Naive thymus-derived CD8-positive, alpha-beta T cell (primary cell): ENCODE data around the gene BIN1. TPM values are rescaled to one million over a fixed set of nuclear protein-coding genes. Genes with fewer than 3 reads are reported as not detected.

Experiments used
- ATAC-seq, 2 donors: fragments of 150-1000 bp; cut with Tn5 transposase in 1 of 2; sonication (Bioruptor Pico), chemical (Tn5 transposase) in 1 of 2; 1 replicate in 1 of 2; 2 replicates in 1 of 2; pipeline ENCODE4 v1.10.0; 2021; ENCODE audit warnings: mild to moderate bottlenecking in 2 of 2, moderate library complexity in 2 of 2
- POLR2A ChIA-PET: fragments of 350-600 bp; sonication (Branson Sonifier 250); formaldehyde crosslinking; loops from one replicate; lab custom pipeline; 2021; ENCODE audit warnings: antibody characterized with exemption; lab: Charles Lee
- DNase-seq, 10 donors: peaks; one replicate each; pipeline versions ENCODE4 v3.0.0 to v3.0.0-alpha.2; 2020 to 2022
- H3K27ac Mint-ChIP-seq, 10 donors: one replicate each; pipeline ENCODE4 v1.8.0; 2020 to 2022; ENCODE audit warnings: mild to moderate bottlenecking in 10 of 10, mixed read lengths in 10 of 10, moderate library complexity in 4 of 10, inconsistent platforms in 1 of 10
- H3K27me3 Mint-ChIP-seq, 5 donors: one replicate each; pipeline ENCODE4 v1.8.0; 2021 to 2022; ENCODE audit warnings: mixed read lengths in 5 of 5
- H3K36me3 Mint-ChIP-seq, 3 donors: one replicate each; pipeline ENCODE4 v1.8.0; 2020 to 2022; ENCODE audit warnings: mixed read lengths in 3 of 3, mild to moderate bottlenecking in 2 of 3, inconsistent platforms in 1 of 3
- H3K4me1 Mint-ChIP-seq, 4 donors: one replicate each; pipeline ENCODE4 v1.8.0; 2021 to 2022; ENCODE audit warnings: mixed read lengths in 4 of 4
- H3K4me3 Mint-ChIP-seq, 10 donors: one replicate each; pipeline ENCODE4 v1.8.0; 2020 to 2022; ENCODE audit warnings: mild to moderate bottlenecking in 10 of 10, mixed read lengths in 10 of 10, moderate library complexity in 6 of 10, inconsistent platforms in 1 of 10
- H3K9me3 Mint-ChIP-seq, 9 donors: one replicate each; pipeline ENCODE4 v1.8.0; 2020 to 2022; ENCODE audit warnings: mixed read lengths in 9 of 9, mild to moderate bottlenecking in 3 of 9, inconsistent platforms in 1 of 9, moderate library complexity in 1 of 9
- polyA plus RNA-seq, 3 donors: library from polyadenylated mRNA; unstranded; fragments of 300-500 nt; fragmentation: Illumina TruSeq; gene quantifications; one replicate each; pipeline ENCODE4 v1.2.3, GENCODE V29; 2021
- total RNA-seq, 8 experiments: library from RNA in 2 of 8; stranded (reverse) in 2 of 8; gene quantifications; one replicate each; pipeline ENCODE4 v1.2.3 and lab custom pipeline; 2021 to 2026

Gene BIN1
- total and polyA plus RNA-seq, 5 experiments from 2014 or later = 130 to 189 (median 156) TPM

DNA sequence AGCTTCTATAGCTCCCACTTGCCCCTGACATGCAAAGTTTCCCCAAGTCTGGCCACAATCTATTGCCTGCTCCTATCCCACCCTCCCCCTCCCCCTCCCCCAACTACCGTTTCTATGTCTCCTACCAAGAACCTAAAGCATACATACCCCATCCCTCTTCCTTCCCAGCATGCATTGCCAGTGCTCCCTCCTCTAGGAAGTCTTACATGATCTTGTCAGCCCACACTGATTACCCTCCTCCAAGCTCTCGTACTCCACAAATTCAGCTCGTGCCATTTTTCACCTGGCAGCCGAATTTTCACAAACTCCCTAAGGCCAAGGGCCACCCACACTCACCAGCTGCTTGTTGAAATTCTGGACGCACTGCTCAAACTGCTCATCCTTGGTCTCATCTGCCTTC is 30.7 kb downstream of the BIN1 start:
- Mint-ChIP-seq H3K27me3 (no peaks in the 10 kb centered on the region), H3K27ac (peak overlapping the region; percentile 56 to 99 (median 90)), H3K9me3 (no peaks in the 10 kb centered on the region), H3K4me1 (peaks cover 41 to 90% (median 67%) of the 10 kb centered on the region in 4 donors), H3K4me3 (peak overlapping the region in 3 of 10 donors; percentile 22 to 93 (median 36)), H3K36me3 (peaks cover 0 to 34% (median 0%) of the 10 kb centered on the region in 3 donors)
- POLR2A ChIA-PET = interaction anchor here (0.8 to 1.5 kb wide), 2 partner anchors 12 to 31 kb away, joined by 3 read pairs; partner anchors contain the start of gene BIN1
- DNase-seq = no peak
- no peak for ATAC-seq

DNA sequence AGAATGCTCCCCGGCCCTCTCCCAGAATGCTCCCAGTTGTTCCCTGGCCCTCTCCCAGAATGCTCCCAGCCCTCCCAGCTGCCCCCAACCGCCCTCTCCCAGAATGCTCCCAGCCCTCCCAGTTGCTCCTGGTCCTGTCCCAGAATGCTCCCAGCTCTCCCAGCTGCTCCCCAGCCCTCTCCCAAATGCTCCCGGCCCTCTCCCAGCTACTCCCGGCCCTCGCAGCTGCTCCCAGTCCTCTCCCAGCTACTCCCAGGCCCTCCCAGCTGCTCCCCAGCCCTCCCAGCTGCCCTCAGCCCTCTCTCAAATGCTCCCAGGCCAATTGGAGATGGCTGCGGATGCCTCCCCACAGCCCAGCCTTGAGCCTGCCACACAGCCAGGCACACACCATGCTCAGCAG is 31.1 kb downstream of the BIN1 start:
- Mint-ChIP-seq H3K27ac (peak overlapping the region; percentile 56 to 99 (median 88)), H3K27me3 (no peaks in the 10 kb centered on the region), H3K36me3 (peaks cover 0 to 38% (median 0%) of the 10 kb centered on the region in 3 donors), H3K4me3 (peak overlapping the region in 2 of 10 donors; percentile 19 to 29), H3K4me1 (peaks cover 44 to 90% (median 69%) of the 10 kb centered on the region in 4 donors), H3K9me3 (no peaks in the 10 kb centered on the region)
- no peak for DNase-seq
- ATAC-seq = no peak
- POLR2A ChIA-PET = interaction anchor here (0.8 to 1.5 kb wide), 2 partner anchors 12 to 31 kb away, joined by 3 read pairs; partner anchors contain the start of gene BIN1

DNA sequence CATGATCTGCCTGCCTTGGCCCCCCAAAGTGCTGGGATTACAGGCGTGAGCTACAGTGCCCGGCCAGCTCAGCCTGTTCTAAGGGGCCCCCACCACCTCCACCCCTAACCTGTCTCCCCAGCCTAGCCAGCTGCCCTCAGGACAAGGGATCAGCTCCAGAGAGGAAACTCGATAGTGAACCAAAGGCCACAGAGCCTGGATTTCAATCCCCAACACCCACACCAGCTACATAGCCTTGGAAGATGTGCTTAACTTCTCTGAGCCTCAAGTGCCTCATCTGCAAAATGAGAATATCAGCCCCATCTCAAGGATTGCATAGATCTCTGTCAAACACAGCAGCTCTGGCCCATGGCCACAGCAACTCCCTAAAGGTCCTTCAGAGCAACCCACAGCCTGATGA is 32.0 kb downstream of the BIN1 start:
- Mint-ChIP-seq H3K4me3 (peak overlapping the region in 1 of 10 donors; percentile 34), H3K9me3 (no peaks in the 10 kb centered on the region), H3K36me3 (peaks cover 0 to 47% (median 0%) of the 10 kb centered on the region in 3 donors), H3K4me1 (peaks cover 46 to 90% (median 68%) of the 10 kb centered on the region in 4 donors), H3K27ac (peak overlapping the region; percentile 74 to 96 (median 85)), H3K27me3 (no peaks in the 10 kb centered on the region)
- ATAC-seq (no peak), DNase-seq (no peak)
- POLR2A ChIA-PET = interaction anchor here (1.1 kb wide), 1 partner anchor 9 kb away, joined by 3 read pairs; no protein-coding TSS in a partner anchor

DNA sequence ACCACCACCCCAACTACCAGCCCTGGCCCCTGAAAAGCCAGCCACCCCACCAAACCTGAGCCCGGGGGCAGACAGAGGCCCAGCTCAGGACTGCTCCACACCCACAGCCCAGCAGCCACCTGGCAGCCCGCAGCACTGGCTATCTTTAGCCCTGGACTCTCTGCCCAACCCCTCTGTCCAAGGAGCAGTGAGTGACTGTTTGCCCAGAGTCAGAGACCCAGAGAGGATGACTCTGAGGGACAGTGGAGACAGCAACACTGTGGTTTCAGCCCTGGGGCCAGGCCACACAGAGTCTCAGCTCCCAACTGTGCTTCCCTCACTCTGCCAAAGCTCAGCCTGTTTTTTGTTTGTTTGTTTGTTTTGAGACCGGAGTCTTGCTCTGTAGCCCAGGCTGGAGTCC is 32.6 kb downstream of the BIN1 start:
- no peak for DNase-seq
- H3K4me1 Mint-ChIP-seq = peaks cover 46 to 86% (median 65%) of the 10 kb centered on the region in 4 donors
- no peaks in the 10 kb centered on the region for H3K27me3 Mint-ChIP-seq
- no peak overlapping the region for H3K4me3 Mint-ChIP-seq
- H3K9me3 Mint-ChIP-seq = no peaks in the 10 kb centered on the region
- H3K27ac Mint-ChIP-seq = peak overlapping the region; percentile 75 to 96 (median 89)
- POLR2A ChIA-PET = interaction anchor here (0.6 to 1.1 kb wide), 2 partner anchors 10 to 13 kb away, joined by 3 read pairs; no protein-coding TSS in a partner anchor
- H3K36me3 Mint-ChIP-seq = peaks cover 0 to 52% (median 0%) of the 10 kb centered on the region in 3 donors
- ATAC-seq = no peak

DNA sequence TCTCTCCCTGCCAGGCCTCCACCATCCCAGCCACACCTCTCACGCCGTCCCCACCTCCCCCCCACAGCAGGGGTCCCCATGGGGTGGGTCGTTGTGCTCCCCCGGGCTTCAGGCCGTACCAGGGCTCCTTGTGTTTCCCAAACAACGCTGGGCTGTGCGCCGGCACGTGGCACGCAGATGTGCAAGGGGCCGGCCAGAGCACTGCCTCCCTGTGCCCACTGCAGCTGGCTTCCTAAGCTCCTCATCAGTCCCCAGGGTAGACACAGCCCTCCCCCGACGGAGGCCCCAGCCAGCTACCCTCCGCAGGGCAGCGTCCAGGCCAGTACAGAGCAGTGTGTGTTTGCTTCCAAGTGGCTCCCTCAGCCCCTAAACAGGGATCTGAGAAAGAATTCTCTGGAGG is 34.0 kb downstream of the BIN1 start:
- H3K4me3 Mint-ChIP-seq = peak overlapping the region in 1 of 10 donors; percentile 14
- H3K9me3 Mint-ChIP-seq = no peaks in the 10 kb centered on the region
- POLR2A ChIA-PET = interaction anchor here (0.6 to 1.4 kb wide), 2 partner anchors 12 to 17 kb away, joined by 3 to 4 read pairs; no protein-coding TSS in a partner anchor
- H3K27ac Mint-ChIP-seq = peak overlapping the region in 8 of 10 donors; percentile 25 to 96 (median 61)
- no peak for DNase-seq
- ATAC-seq = no peak
- no peaks in the 10 kb centered on the region for H3K27me3 Mint-ChIP-seq
- peaks cover 0 to 62% (median 0%) of the 10 kb centered on the region in 3 donors for H3K36me3 Mint-ChIP-seq
- H3K4me1 Mint-ChIP-seq = peaks cover 40 to 76% (median 57%) of the 10 kb centered on the region in 4 donors

DNA sequence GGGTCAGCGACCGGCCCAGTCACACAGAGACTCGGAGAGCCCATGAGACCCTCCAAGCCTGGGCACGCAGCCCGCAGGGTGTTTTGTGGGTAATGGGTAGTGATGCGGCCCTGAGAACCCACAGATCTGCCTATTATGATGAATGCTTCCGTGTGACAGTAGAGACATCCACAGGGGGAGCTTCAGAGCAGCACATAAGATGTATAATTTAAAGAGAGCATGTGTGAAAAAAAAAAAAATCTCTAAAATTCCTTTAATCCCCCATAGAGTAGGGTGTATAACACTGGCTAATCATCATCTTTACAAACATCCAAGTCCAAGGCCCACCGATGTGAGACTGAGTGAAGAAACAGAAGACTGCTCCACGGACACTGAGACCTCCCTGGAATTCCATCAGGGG is 34.6 kb downstream of the BIN1 start:
- H3K27ac Mint-ChIP-seq = peak overlapping the region in 9 of 10 donors; percentile 47 to 83 (median 69)
- no peaks in the 10 kb centered on the region for H3K27me3 Mint-ChIP-seq
- no peak overlapping the region for H3K4me3 Mint-ChIP-seq
- peaks cover 0 to 68% (median 0%) of the 10 kb centered on the region in 3 donors for H3K36me3 Mint-ChIP-seq
- POLR2A ChIA-PET = interaction anchor here (2.7 kb wide), 1 partner anchor 9 kb away, joined by 13 read pairs; no protein-coding TSS in a partner anchor
- no peak for ATAC-seq
- no peak for DNase-seq
- no peaks in the 10 kb centered on the region for H3K9me3 Mint-ChIP-seq
- H3K4me1 Mint-ChIP-seq = peaks cover 39 to 75% (median 57%) of the 10 kb centered on the region in 4 donors

DNA sequence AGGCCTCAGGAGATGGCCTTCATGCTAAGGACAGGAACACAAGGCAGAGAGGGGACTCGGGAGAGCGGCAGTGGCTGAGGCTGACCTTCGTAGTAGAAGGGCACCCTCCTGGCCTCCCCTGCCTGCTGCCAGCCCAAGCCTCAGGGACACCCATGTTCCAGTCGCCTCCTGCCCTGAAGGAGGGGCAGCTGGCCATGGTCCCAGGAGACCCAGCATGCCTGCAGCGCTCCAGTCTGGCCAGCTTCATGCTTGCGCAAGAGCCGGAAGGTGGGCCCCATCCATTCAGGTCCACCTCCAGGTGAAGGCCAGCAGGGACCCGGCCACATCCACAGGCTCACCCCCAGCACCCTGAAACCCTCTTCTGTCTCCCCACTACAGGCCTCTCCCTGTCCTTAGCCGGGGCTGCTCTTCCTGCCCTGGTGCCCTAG is 35.0 kb downstream of the BIN1 start:
- ATAC-seq = no peak
- Mint-ChIP-seq H3K27ac (peak overlapping the region in 7 of 10 donors; percentile 49 to 83 (median 65)), H3K4me3 (no peak overlapping the region), H3K9me3 (no peaks in the 10 kb centered on the region), H3K36me3 (peaks cover 0 to 70% (median 0%) of the 10 kb centered on the region in 3 donors), H3K4me1 (peaks cover 36 to 70% (median 53%) of the 10 kb centered on the region in 4 donors), H3K27me3 (no peaks in the 10 kb centered on the region)
- no peak for DNase-seq
- POLR2A ChIA-PET = interaction anchor here (1.0 to 2.7 kb wide), 2 partner anchors 8 to 10 kb away, joined by 3 to 13 read pairs; no protein-coding TSS in a partner anchor

DNA sequence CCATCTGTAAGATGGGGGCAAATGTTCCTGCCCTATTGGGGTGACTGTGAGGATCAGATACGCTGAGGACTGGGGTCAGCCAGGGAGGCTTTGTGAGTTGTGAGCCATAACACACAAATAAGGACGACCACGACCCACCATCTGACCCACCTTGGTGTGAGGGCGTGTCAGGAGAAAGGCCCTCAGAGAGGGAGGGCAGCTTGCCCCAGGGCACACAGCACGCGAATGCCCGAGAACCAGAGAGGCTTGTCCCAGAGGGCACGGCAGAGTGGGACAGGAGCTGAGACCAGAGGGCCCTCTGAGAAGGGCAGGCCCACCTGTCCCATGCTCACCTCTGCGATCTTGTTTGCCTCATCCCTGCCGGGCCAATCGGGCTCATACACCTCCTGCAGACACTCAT is 36.7 kb downstream of the BIN1 start:
- POLR2A ChIA-PET = interaction anchor here (0.7 to 2.7 kb wide), 4 partner anchors 10 to 37 kb away, joined by 3 to 13 read pairs (median 5); partner anchors contain the start of gene BIN1
- DNase-seq (no peak), ATAC-seq (no peak)
- H3K4me3 Mint-ChIP-seq = no peak overlapping the region
- no peaks in the 10 kb centered on the region for H3K27me3 Mint-ChIP-seq
- peaks cover 0 to 72% (median 3%) of the 10 kb centered on the region in 3 donors for H3K36me3 Mint-ChIP-seq
- H3K9me3 Mint-ChIP-seq = no peaks in the 10 kb centered on the region
- peaks cover 34 to 63% (median 48%) of the 10 kb centered on the region in 4 donors for H3K4me1 Mint-ChIP-seq
- H3K27ac Mint-ChIP-seq = peak overlapping the region in 8 of 10 donors; percentile 34 to 83 (median 75)

DNA sequence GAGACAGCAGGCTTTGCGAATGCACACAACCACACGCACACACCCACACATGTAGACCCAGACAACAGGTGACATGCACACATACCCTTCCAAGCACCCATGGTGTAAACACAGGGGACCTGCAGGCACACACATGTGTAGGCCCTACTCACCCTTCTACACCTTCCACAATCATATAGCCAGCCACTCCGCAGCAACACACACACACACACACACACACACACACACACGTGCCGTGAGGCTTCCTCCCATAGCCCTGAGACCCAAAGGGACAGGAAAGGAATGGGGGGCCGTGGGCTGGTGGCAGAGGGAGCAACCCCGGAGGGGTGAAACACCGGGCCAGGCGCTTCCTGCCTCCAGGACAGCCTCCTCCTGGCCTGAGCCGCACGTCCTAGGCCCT is 37.4 kb downstream of the BIN1 start:
- Mint-ChIP-seq H3K4me1 (peaks cover 34 to 56% (median 45%) of the 10 kb centered on the region in 4 donors), H3K36me3 (peaks cover 0 to 67% (median 3%) of the 10 kb centered on the region in 3 donors), H3K9me3 (no peaks in the 10 kb centered on the region), H3K4me3 (no peak overlapping the region), H3K27ac (peak overlapping the region in 8 of 10 donors; percentile 23 to 88 (median 62)), H3K27me3 (no peaks in the 10 kb centered on the region)
- POLR2A ChIA-PET = interaction anchor here (2.5 to 2.7 kb wide), 3 partner anchors 11 to 37 kb away, joined by 6 to 19 read pairs (median 8); no protein-coding TSS in a partner anchor
- ATAC-seq (peak; percentile 19 to 26), DNase-seq (no peak)

DNA sequence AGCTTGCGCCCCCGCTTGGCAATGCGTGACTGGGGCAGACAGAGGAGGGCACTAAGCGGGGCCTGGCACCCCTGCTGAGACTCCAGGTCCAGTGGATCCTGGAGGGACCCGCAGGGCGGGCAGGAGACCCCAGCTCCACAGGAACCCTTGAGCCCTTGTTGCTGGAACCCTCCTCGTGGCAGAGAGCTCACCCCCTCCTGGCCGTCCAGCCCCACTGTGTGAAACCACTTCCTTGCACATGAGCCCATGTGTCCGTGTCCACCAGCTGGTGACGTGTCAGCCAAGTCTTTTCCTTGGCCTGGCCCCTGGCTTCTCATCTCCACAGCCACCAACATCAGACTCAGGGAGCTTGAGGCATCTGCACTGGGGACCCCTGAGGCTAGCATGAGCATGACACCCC is 38.0 kb downstream of the BIN1 start:
- ATAC-seq = no peak
- Mint-ChIP-seq H3K4me3 (no peak overlapping the region), H3K9me3 (no peaks in the 10 kb centered on the region), H3K36me3 (peaks cover 0 to 64% (median 3%) of the 10 kb centered on the region in 3 donors), H3K4me1 (peaks cover 32 to 51% (median 43%) of the 10 kb centered on the region in 4 donors), H3K27me3 (no peaks in the 10 kb centered on the region), H3K27ac (peak overlapping the region in 8 of 10 donors; percentile 25 to 88 (median 62))
- DNase-seq = no peak
- POLR2A ChIA-PET = interaction anchor here (2.5 to 2.7 kb wide), 3 partner anchors 12 to 37 kb away, joined by 6 to 19 read pairs (median 8); no protein-coding TSS in a partner anchor

DNA sequence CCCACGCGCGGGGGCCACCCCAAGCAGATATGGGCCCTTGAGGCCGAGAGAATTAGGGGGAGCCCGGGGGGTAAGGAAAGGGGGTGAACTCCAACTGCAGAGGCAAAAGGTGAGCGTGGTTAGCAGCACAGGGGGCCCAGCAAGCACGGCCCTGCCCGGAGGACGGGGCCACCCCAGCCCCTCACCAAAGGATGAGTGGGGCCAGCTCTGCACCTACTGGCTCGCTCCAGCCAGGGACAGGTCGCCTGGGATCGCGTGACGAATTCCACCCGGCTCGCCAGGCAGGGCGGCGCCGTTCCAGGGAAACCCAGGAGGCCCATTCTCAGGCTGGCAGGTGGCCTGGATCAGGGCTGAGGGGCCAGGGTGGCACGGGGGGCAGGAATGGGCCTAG is 38.6 kb downstream of the BIN1 start:
- H3K36me3 Mint-ChIP-seq = peaks cover 0 to 66% (median 3%) of the 10 kb centered on the region in 3 donors
- H3K9me3 Mint-ChIP-seq = no peaks in the 10 kb centered on the region
- H3K27me3 Mint-ChIP-seq = no peaks in the 10 kb centered on the region
- POLR2A ChIA-PET = interaction anchor here (0.8 to 2.7 kb wide), 5 partner anchors 13 to 225 kb away, joined by 3 to 19 read pairs (median 8); partner anchors contain the start of gene ERCC3
- peaks cover 31 to 48% (median 42%) of the 10 kb centered on the region in 4 donors for H3K4me1 Mint-ChIP-seq
- ATAC-seq (peak; percentile 34 to 43), DNase-seq (no peak)
- H3K4me3 Mint-ChIP-seq = no peak overlapping the region
- H3K27ac Mint-ChIP-seq = peak overlapping the region in 7 of 10 donors; percentile 27 to 86 (median 78)

DNA sequence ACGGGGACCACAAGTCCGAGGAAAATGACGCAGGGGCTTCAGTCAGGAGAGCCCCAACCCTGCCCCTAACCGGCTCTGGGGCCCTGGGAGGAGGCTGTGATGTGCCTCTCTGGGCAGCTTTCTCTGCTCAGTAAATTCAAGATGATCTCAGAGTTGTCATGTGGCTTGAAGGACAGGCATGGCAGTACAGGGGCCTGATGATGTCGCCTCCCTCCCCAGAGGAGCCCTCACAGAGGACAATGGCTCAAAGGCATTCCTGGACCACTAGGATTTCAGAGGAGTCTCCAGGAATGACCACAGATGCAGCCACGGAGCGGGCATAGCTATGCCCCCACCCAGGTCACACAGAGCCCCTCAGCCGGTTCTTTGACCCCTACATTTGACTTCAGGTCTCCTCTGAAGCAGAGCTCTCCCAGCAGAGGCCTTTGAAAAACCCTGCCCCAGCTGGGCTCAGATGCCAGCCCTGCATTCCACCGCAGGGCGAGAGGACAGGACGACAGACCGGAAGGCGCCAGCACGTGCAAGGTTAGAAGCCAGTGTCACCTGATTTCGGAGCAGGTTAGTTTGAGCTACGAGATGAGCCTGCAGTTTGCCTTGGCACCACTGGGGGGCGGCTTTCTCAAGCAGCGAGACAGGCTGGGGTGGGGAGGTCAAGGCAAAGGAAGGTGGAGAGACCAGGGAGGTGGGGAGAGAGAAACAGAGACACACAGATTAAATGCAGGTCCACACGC is 39.2 kb downstream of the BIN1 start:
- H3K4me1 Mint-ChIP-seq = peaks cover 30 to 44% (median 39%) of the 10 kb centered on the region in 4 donors
- POLR2A ChIA-PET = interaction anchor here (0.6 to 2.7 kb wide), 6 partner anchors 13 to 226 kb away, joined by 3 to 19 read pairs (median 6); partner anchors contain the start of gene ERCC3
- DNase-seq = peak; percentile 39 to 85 (median 67)
- peak; percentile 80 for ATAC-seq
- H3K4me3 Mint-ChIP-seq = peak overlapping the region in 1 of 10 donors; percentile 19
- peaks cover 0 to 64% (median 5%) of the 10 kb centered on the region in 3 donors for H3K36me3 Mint-ChIP-seq
- no peaks in the 10 kb centered on the region for H3K27me3 Mint-ChIP-seq
- H3K27ac Mint-ChIP-seq = peak overlapping the region; percentile 27 to 86 (median 76)
- H3K9me3 Mint-ChIP-seq = no peaks in the 10 kb centered on the region
